Measurements from ENCODE around the gene GLIS1.

The GLIS1 gene

GRCh38 chr1:53672243-53672642 lies 66.7 kb downstream of the GLIS1 start:
- Histone ChIP-seq H3K27ac (ENCODE audit: low read depth, low read length) (no peak overlapping the region), H3K4me3 (ENCODE audit: low read depth in 1 of 5, low read length in 5 of 5) (no peak overlapping the region), H3K9ac (ENCODE audit: low read length in 5 of 5) (no peak overlapping the region), H3K27me3 (ENCODE audit: control insufficient read depth in 5 of 5, insufficient read depth in 4 of 5, low read length in 5 of 5) (peaks cover 0 to 2% (median 0%) of the 10 kb centered on the region in 5 donors), H3K4me1 (ENCODE audit: control insufficient read depth in 5 of 5, insufficient read depth in 5 of 5, low read length in 5 of 5) (no peaks in the 10 kb centered on the region), H3K9me3 (ENCODE audit: control insufficient read depth in 5 of 5, low read length in 5 of 5) (no peaks in the 10 kb centered on the region), H3K36me3 (ENCODE audit: control insufficient read depth in 5 of 5, insufficient read depth in 5 of 5, low read length in 5 of 5) (no peaks in the 10 kb centered on the region)

DNA sequence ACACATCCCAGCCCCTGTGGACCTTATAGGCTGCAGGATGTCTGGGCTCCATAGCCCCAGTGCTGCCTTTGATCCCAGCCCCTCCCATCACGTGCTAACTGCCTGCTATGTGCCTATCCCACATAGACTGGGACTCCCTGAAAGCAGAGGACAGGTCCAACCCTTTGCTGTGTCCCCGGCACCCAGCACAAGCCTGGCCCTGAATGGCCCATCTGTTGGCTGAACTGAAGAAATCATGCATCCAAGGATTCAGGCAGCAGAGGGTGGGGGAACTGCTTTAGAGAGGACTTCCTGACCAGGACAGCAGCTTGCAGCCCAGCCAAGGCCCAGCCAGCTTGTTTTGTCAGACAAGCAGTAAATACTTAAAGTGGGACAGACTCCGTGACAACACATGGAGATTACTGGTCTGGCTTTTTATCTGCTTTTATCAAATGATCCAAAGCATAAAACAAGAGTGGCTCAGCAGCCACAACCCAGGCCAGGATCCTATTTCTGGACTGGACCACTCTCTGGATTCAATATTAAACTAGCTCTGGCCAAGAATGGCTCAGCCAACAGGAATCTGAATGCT lies 69.3 kb downstream of the GLIS1 start:
- no peaks in the 10 kb centered on the region for H3K9me3 ChIP-seq (ENCODE audit: control insufficient read depth in 5 of 5, low read length in 5 of 5)
- peaks cover 0 to under 1% (median 0%) of the 10 kb centered on the region in 5 donors for H3K27me3 ChIP-seq (ENCODE audit: control insufficient read depth in 5 of 5, insufficient read depth in 4 of 5, low read length in 5 of 5)
- no peaks in the 10 kb centered on the region for H3K4me1 ChIP-seq (ENCODE audit: control insufficient read depth in 5 of 5, insufficient read depth in 5 of 5, low read length in 5 of 5)
- no peaks in the 10 kb centered on the region for H3K36me3 ChIP-seq (ENCODE audit: control insufficient read depth in 5 of 5, insufficient read depth in 5 of 5, low read length in 5 of 5)
- H3K4me3 ChIP-seq (ENCODE audit: low read depth in 1 of 5, low read length in 5 of 5), result no peak overlapping the region
- no peak overlapping the region for H3K27ac ChIP-seq (ENCODE audit: low read depth, low read length)
- no peak overlapping the region for H3K9ac ChIP-seq (ENCODE audit: low read length in 5 of 5)

DNA sequence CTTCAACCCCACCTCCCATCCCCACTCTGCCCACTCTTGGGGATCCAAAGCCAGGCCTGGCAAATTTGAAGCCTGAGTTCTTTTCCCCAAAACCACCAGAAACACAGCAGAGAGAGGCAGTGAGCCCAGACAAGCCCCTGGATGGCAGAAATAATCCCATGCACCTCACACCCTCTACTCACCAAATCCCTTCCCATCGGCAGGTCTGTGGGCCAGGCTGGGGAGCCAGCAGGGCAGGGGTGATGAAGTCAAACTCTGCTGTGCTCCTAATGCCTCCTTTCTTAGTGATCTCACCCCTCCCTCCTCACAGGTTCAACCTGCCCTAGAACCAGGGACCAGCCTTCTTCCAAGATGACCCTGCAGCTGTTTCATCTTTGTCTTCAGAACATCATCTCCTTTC lies 72.4 kb downstream of the GLIS1 start:
- Histone ChIP-seq H3K9me3 (ENCODE audit: control insufficient read depth in 5 of 5, low read length in 5 of 5) (no peaks in the 10 kb centered on the region), H3K4me1 (ENCODE audit: control insufficient read depth in 5 of 5, insufficient read depth in 5 of 5, low read length in 5 of 5) (no peaks in the 10 kb centered on the region), H3K36me3 (ENCODE audit: control insufficient read depth in 5 of 5, insufficient read depth in 5 of 5, low read length in 5 of 5) (no peaks in the 10 kb centered on the region), H3K27ac (ENCODE audit: low read depth, low read length) (no peak overlapping the region), H3K27me3 (ENCODE audit: control insufficient read depth in 5 of 5, insufficient read depth in 4 of 5, low read length in 5 of 5) (peaks cover 0 to 4% (median 0%) of the 10 kb centered on the region in 5 donors), H3K9ac (ENCODE audit: low read length in 5 of 5) (no peak overlapping the region), H3K4me3 (ENCODE audit: low read depth in 1 of 5, low read length in 5 of 5) (no peak overlapping the region)

GRCh38 chr1:53665996-53666395 lies 73.0 kb downstream of the GLIS1 start:
- no peak overlapping the region for H3K9ac ChIP-seq (ENCODE audit: low read length in 5 of 5)
- no peaks in the 10 kb centered on the region for H3K9me3 ChIP-seq (ENCODE audit: control insufficient read depth in 5 of 5, low read length in 5 of 5)
- H3K4me1 ChIP-seq (ENCODE audit: control insufficient read depth in 5 of 5, insufficient read depth in 5 of 5, low read length in 5 of 5), result no peaks in the 10 kb centered on the region
- H3K4me3 ChIP-seq (ENCODE audit: low read depth in 1 of 5, low read length in 5 of 5), result no peak overlapping the region
- no peaks in the 10 kb centered on the region for H3K36me3 ChIP-seq (ENCODE audit: control insufficient read depth in 5 of 5, insufficient read depth in 5 of 5, low read length in 5 of 5)
- peaks cover 0 to 4% (median 0%) of the 10 kb centered on the region in 5 donors for H3K27me3 ChIP-seq (ENCODE audit: control insufficient read depth in 5 of 5, insufficient read depth in 4 of 5, low read length in 5 of 5)
- H3K27ac ChIP-seq (ENCODE audit: low read depth, low read length), result no peak overlapping the region

GRCh38 chr1:53663529-53664300 lies 75.2 kb downstream of the GLIS1 start:
- Histone ChIP-seq H3K4me1 (ENCODE audit: control insufficient read depth in 5 of 5, insufficient read depth in 5 of 5, low read length in 5 of 5) (no peaks in the 10 kb centered on the region), H3K9me3 (ENCODE audit: control insufficient read depth in 5 of 5, low read length in 5 of 5) (no peaks in the 10 kb centered on the region), H3K4me3 (ENCODE audit: low read depth in 1 of 5, low read length in 5 of 5) (no peak overlapping the region), H3K27ac (ENCODE audit: low read depth, low read length) (no peak overlapping the region), H3K9ac (ENCODE audit: low read length in 5 of 5) (no peak overlapping the region), H3K36me3 (ENCODE audit: control insufficient read depth in 5 of 5, insufficient read depth in 5 of 5, low read length in 5 of 5) (no peaks in the 10 kb centered on the region), H3K27me3 (ENCODE audit: control insufficient read depth in 5 of 5, insufficient read depth in 4 of 5, low read length in 5 of 5) (peaks cover 0 to 4% (median 0%) of the 10 kb centered on the region in 5 donors)

GRCh38 chr1:53662951-53663350 lies 76.0 kb downstream of the GLIS1 start:
- no peak overlapping the region for H3K27ac ChIP-seq (ENCODE audit: low read depth, low read length)
- H3K36me3 ChIP-seq (ENCODE audit: control insufficient read depth in 5 of 5, insufficient read depth in 5 of 5, low read length in 5 of 5), result no peaks in the 10 kb centered on the region
- H3K9ac ChIP-seq (ENCODE audit: low read length in 5 of 5), result no peak overlapping the region
- no peaks in the 10 kb centered on the region for H3K9me3 ChIP-seq (ENCODE audit: control insufficient read depth in 5 of 5, low read length in 5 of 5)
- no peak overlapping the region for H3K4me3 ChIP-seq (ENCODE audit: low read depth in 1 of 5, low read length in 5 of 5)
- peaks cover 0 to 4% (median 0%) of the 10 kb centered on the region in 5 donors for H3K27me3 ChIP-seq (ENCODE audit: control insufficient read depth in 5 of 5, insufficient read depth in 4 of 5, low read length in 5 of 5)
- H3K4me1 ChIP-seq (ENCODE audit: control insufficient read depth in 5 of 5, insufficient read depth in 5 of 5, low read length in 5 of 5), result no peaks in the 10 kb centered on the region

DNA sequence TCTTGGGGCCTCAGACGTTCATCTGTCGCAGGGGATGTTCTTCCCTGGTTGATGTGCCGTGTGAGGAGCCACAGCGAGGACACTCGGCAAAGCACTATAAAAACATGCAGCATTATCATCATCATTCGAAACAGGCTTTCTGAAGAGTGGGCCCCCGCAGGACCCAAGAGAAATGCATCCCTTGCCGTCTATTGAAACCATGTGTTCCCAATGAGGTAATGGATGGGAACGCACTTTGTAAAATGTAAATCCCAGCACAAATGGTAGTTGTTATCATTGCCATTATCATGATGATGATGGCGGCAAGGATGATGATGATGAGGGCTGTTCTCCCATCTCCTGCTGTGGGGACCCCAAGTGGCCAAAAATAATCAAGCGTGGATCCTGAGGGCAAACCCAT lies 76.8 kb downstream of the GLIS1 start:
- no peak overlapping the region for H3K9ac ChIP-seq (ENCODE audit: low read length in 5 of 5)
- peaks cover 0 to 4% (median 0%) of the 10 kb centered on the region in 5 donors for H3K27me3 ChIP-seq (ENCODE audit: control insufficient read depth in 5 of 5, insufficient read depth in 4 of 5, low read length in 5 of 5)
- no peaks in the 10 kb centered on the region for H3K9me3 ChIP-seq (ENCODE audit: control insufficient read depth in 5 of 5, low read length in 5 of 5)
- H3K4me3 ChIP-seq (ENCODE audit: low read depth in 1 of 5, low read length in 5 of 5), result no peak overlapping the region
- H3K4me1 ChIP-seq (ENCODE audit: control insufficient read depth in 5 of 5, insufficient read depth in 5 of 5, low read length in 5 of 5), result no peaks in the 10 kb centered on the region
- no peak overlapping the region for H3K27ac ChIP-seq (ENCODE audit: low read depth, low read length)
- H3K36me3 ChIP-seq (ENCODE audit: control insufficient read depth in 5 of 5, insufficient read depth in 5 of 5, low read length in 5 of 5), result no peaks in the 10 kb centered on the region

GRCh38 chr1:53661496-53661895 lies 77.5 kb downstream of the GLIS1 start:
- Histone ChIP-seq H3K9me3 (ENCODE audit: control insufficient read depth in 5 of 5, low read length in 5 of 5) (no peaks in the 10 kb centered on the region), H3K4me3 (ENCODE audit: low read depth in 1 of 5, low read length in 5 of 5) (no peak overlapping the region), H3K4me1 (ENCODE audit: control insufficient read depth in 5 of 5, insufficient read depth in 5 of 5, low read length in 5 of 5) (no peaks in the 10 kb centered on the region), H3K9ac (ENCODE audit: low read length in 5 of 5) (no peak overlapping the region), H3K27me3 (ENCODE audit: control insufficient read depth in 5 of 5, insufficient read depth in 4 of 5, low read length in 5 of 5) (peaks cover 0 to 4% (median 0%) of the 10 kb centered on the region in 5 donors), H3K36me3 (ENCODE audit: control insufficient read depth in 5 of 5, insufficient read depth in 5 of 5, low read length in 5 of 5) (no peaks in the 10 kb centered on the region), H3K27ac (ENCODE audit: low read depth, low read length) (no peak overlapping the region)

DNA sequence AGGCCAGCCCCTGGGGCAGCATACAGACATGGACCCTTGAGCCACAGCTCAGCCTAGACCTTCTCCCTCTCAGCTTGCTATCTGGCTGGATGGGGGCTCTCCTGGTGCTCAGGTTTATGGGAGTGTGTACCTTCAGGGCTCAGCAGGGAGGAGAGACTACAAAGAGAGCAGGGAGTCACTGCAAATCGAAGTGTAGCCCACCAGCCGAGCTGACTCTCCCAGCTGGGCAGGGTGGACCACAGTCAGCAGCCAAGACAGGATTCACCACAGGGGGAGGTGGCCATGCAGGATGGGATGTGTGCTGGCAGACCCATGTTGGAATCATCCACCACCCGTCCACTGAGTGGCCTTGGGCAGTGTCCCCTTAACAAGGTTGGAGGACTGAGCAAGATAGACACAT lies 78.3 kb downstream of the GLIS1 start:
- H3K4me3 ChIP-seq (ENCODE audit: low read depth in 1 of 5, low read length in 5 of 5), result no peak overlapping the region
- H3K36me3 ChIP-seq (ENCODE audit: control insufficient read depth in 5 of 5, insufficient read depth in 5 of 5, low read length in 5 of 5), result no peaks in the 10 kb centered on the region
- no peak overlapping the region for H3K27ac ChIP-seq (ENCODE audit: low read depth, low read length)
- peaks cover 0 to 4% (median 0%) of the 10 kb centered on the region in 5 donors for H3K27me3 ChIP-seq (ENCODE audit: control insufficient read depth in 5 of 5, insufficient read depth in 4 of 5, low read length in 5 of 5)
- no peak overlapping the region for H3K9ac ChIP-seq (ENCODE audit: low read length in 5 of 5)
- no peaks in the 10 kb centered on the region for H3K4me1 ChIP-seq (ENCODE audit: control insufficient read depth in 5 of 5, insufficient read depth in 5 of 5, low read length in 5 of 5)
- no peaks in the 10 kb centered on the region for H3K9me3 ChIP-seq (ENCODE audit: control insufficient read depth in 5 of 5, low read length in 5 of 5)

GRCh38 chr1:53659436-53659835 lies 79.5 kb downstream of the GLIS1 start:
- Histone ChIP-seq H3K4me3 (ENCODE audit: low read depth in 1 of 5, low read length in 5 of 5) (no peak overlapping the region), H3K27me3 (ENCODE audit: control insufficient read depth in 5 of 5, insufficient read depth in 4 of 5, low read length in 5 of 5) (peaks cover 0 to 4% (median 0%) of the 10 kb centered on the region in 5 donors), H3K4me1 (ENCODE audit: control insufficient read depth in 5 of 5, insufficient read depth in 5 of 5, low read length in 5 of 5) (no peaks in the 10 kb centered on the region), H3K36me3 (ENCODE audit: control insufficient read depth in 5 of 5, insufficient read depth in 5 of 5, low read length in 5 of 5) (no peaks in the 10 kb centered on the region), H3K9me3 (ENCODE audit: control insufficient read depth in 5 of 5, low read length in 5 of 5) (no peaks in the 10 kb centered on the region), H3K9ac (ENCODE audit: low read length in 5 of 5) (no peak overlapping the region), H3K27ac (ENCODE audit: low read depth, low read length) (no peak overlapping the region)

Data from subcutaneous abdominal adipose tissue (tissue), 5 donors.